Measurements from ENCODE around the gene SLC12A8.

The SLC12A8 gene

DNA sequence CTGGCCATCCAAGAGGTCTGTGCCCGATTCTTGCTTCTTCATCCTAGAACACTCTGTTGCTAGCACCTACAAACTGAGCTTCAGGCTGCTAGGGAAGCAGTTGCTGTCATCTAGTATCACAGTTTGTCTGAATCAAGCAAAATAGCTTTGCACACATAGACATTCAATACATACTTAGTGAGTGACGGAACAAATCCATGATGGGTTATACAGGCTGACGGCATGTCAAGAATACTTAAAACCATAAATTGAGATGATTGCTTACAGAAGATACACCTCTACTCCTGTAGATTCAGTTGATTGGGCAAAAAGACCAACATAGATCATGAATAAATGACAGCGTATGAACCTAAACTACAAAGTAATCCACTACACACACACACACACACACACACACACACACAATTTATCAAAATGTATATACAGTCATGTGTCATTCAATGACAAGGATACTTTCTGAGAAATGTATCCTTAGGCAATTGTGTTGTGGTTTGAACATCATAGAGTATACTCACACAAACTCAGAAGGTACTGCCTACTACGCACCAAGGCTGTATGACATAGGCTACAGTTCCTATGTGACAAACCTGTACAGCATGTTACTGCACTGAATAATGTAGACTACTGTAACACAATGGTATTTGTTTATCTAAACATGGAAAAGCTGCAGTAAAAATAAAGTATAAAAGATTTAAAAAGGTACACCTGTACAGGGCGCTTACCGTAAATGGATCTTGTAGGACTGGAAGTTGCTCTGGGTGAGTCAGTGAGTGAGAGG, 142.4 kb downstream of the SLC12A8 start:
- DNase-seq, result no peak

DNA sequence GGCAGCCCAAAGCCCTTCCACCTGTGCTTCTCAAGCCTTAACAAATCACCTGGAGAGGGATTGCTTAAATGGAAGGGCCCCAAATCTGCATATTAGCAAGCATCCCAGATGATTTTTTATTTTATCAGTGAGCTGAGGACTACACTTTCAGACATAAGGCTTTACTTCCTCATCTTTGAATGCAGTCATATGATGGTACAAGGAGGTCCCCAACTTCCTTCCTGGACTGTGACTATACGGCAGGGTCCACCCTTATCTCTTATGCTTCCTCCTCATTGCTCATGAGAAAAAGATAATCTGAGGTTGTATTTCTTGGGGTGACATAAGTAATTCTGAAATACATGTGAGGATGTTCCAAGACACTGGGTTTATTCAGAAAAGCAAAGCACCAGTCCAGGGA, 143.1 kb downstream of the SLC12A8 start:
- no peak for DNase-seq

DNA sequence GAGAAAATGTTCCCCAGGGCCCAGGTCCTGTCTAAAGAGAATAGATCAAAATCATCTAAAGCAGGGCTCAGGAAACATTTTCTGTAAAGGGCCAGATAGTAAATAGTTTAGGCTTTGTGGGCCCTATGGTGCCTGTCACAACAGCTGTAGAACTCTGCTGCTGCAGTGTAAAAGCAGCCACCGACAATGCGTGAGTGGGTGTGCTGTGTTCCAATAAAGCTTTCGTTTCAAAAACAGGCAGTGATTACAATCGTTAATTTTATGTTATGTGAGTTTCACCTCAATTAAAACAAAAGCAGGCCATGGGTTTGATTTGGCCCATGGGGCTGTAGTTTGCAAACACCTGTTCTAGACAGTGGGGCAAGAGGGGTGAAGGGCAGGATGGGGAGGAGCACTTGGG, 144.3 kb downstream of the SLC12A8 start:
- DNase-seq, result no peak

DNA sequence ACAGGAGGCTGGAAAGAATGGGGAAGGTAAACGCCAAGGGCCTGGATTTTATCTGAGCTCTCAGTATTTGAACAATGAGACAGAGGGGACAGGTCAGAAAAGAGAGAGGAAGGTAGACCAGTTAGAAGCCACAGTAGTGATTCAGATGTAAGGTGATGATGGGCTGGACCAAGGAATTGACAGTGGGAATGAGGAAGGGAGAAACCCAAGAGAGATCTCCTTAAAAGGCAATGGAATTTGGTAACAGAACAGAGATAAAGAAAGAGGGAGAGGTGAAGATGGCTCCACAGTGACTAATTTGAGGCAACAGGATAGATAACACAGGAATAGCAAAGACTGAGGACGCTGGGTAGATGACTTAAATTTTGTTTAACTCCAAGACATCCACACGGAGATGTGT, 145.3 kb downstream of the SLC12A8 start:
- DNase-seq, result no peak

DNA sequence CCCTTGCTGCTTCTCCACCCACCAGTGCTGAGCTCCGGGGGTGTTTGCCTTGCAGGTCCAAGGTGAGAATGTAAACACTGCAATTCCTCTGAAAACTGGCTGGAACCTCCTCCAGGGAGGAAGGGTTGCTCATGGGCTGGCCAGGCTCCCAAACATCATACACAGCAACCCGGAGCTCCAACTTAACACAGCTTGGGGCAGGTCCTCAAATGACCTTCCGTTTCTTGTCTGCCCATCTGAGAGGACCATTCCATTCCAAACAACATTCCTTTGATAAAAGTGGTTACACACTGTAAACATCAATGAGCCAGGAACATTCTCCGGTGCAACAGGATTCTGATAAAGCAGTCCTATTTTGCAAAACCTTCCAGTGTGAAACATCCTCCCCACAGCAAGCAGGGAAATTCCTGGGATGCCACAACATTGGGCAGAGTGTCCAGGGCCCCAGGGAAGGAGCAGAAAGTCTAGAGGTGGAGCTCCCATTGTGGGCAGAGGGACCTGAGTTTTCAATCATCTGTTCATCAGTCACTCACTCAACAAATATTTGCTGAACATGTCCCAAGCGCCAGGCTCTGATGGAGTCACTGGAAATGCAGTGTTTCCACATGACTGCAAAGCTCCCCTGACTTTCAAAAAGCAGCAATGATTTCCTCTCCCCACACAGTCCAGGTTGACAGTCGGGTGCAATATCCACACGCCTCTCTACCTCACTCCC, 149.5 kb downstream of the SLC12A8 start:
- DNase-seq, result no peak

DNA sequence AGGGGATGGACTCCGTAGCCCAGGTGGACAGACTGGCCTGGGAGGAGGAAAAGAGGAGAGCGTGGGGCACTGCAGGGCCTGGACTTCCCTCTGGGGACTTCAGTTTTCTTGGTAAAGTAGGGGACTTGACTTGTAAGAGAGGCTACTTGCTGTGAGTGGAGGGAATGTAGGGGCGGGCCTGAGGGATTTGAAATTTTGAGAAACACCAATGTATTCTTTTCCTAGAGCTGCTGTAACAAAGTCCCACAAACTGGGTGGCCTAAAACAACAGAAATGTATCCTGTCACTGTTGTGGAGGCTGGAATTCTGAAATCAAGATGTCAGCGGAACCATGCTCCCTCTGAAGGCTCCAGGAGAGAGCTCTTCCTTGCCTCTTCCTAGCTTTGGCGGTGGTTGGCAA, 150.9 kb downstream of the SLC12A8 start:
- no peak for DNase-seq

DNA sequence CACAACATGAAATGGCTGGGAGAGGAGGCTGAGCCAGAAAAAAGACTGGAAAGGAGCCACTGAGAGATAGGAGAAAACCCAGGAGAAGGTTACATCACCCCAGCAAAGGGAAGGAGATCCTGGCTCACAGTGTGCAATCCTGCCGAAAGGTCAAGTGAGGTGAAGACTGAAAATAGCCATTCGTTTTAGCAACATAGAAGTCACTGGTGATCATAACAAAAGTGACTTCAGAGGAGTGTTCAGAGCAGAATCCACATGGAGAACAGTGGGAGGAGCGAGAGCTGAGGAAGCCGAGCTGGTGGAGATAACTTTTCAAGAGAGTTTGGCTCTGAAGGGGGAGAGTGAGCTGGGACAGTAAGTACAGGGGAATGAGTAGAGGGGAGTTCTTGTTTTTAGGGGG, 151.4 kb downstream of the SLC12A8 start:
- no peak for DNase-seq

DNA sequence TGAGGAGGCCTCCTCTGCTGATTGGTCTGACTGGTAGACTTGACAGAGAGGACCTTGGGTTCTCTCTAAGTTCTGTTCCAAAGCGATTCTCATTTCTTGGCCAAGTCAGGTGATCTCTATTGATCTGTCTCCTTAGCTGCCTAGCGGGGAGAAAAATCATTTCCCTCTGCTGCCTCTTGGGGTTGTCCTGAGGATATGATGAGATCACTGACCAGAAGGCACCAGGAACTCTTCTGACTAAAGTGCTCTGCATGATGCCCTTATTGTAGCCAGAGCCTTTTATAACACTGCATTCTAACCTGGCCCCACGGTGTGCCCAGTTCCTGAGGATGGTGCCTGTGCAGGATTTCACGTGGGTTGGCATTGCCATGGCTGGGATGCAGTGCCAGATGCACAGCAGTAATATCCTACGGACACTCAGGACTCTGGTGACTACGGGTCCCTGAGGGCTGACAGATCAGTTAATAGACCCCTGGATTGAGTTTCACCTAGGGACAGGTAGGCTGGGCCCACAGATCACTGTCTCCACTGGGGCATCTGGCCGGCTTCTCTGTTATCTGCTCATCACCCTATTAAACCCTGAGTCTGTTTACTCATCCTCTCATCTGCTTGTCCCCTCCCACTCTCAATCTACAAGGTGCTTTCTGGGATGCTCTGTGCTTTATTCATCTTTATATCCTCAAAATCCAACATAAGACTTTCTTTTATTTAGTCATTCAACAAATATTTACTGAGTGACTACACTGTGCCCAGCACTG, 152.9 kb downstream of the SLC12A8 start:
- DNase-seq, result no peak

DNA sequence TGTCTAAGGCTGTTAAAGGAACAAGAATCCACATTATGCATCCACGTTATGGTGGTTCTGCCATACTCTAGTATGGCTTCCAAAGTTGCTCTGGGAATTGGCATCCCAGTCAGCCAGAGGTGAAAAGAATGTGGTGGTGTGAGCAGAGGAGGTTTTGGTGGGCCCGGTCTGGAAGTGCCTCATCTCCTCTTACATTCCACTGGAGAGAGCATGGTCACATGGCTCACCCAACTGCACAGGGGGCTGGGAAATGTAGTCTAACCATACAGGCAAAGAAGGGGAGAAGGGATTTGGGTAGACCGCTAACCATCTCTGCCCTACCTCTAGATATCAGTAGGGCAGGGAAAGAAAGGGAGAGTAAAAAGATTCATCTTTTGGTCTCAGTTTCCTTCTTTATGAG, 153.6 kb downstream of the SLC12A8 start:
- no peak for DNase-seq

DNA sequence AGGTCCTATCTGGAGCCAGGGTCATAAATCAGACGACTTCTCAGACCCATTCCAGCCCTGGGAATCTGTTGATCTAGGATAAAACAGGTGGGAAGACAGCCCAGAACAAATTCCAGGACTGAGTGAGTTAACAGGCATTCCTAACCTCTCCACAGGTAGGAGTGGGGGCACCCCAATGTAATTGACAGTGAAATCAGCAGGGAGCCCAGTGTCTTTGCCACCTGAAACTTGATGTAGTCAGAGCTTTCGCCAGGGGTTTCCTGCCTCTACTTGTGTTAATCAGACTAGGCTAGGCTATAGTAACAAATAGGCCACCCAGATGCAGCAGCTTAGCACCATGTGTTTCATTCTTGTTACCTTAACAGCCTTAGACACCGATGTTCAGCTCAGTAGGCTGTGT, 154.0 kb downstream of the SLC12A8 start:
- DNase-seq, result no peak

DNA sequence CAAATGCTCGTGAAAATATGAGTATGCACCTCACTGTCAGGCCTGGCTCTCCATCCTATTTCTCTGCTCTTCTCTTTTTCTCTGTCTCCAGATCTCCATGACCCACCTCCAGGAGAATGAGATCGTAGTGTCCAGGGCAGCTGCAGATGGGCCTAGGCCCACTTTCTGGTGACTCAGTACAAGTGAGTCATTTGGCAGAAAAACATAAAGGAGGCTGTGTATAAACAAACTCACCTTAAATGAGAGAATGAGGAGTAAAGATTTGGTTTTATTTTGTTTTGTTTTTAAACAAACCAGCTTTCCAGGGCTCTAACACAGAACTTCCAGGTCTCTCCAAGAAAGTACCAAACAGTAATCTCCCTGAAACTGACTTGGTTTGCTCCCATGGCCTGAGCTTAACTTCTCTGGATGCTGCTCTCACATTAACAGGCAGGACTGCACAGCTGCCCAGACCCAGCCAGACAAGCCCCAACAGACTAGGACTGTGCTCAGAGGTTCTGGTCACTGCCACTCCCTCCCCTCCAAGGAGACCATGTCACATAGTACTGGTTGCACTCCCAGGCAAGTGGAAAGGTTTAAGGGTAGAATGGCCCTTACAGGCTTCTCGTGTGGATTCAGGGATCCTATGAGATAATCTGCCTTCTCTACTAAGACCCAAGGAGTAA, 155.2 kb downstream of the SLC12A8 start:
- no peak for DNase-seq

DNA sequence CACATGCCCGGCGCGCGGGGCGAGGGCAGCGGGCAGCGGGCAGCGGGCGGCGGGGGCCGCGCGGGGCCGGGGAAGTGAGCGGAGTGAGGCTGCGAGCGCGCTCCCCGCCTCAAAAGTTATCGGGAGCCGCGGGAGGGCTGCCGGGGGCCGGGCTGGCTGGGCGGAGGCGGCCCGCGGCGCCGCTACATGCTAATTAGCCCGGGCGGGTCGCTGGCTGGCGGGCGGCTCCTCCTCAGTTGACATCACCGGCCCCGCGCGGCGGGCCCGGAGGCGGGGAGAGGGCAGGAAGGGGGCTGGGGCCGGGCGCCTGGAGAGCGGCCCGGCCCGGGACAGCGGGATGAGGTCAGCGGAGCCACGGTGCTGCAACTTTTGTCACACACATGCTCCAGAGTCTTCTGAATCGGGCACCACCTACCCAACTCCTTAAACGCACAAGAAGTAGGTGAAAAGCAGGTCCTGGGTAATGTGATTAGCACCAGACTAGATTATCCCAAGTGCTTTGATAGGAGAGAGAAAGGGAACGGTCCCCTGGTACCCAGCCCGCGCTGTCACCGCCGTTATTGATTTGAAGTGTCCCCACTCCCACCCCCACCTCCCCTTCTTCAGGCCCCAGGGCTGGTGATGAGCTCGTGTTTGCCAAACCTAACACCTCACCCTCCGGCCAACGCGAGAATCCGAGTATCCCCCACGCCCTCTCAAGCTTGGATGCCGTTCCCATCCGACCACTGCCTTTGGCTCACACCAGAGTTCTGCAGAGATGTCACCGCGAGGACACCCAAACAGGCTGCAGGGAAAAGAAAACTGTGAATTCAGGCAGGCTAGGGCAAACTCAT, 156.4 kb downstream of the SLC12A8 start, which contains the start of gene HEG1:
Gene HEG1, minus strand, starts transcription at position 85 of the 833 bp plus-strand sequence. CDS start 107 bp downstream, outside the sequence.
- DNase-seq, result peak; percentile 59

DNA sequence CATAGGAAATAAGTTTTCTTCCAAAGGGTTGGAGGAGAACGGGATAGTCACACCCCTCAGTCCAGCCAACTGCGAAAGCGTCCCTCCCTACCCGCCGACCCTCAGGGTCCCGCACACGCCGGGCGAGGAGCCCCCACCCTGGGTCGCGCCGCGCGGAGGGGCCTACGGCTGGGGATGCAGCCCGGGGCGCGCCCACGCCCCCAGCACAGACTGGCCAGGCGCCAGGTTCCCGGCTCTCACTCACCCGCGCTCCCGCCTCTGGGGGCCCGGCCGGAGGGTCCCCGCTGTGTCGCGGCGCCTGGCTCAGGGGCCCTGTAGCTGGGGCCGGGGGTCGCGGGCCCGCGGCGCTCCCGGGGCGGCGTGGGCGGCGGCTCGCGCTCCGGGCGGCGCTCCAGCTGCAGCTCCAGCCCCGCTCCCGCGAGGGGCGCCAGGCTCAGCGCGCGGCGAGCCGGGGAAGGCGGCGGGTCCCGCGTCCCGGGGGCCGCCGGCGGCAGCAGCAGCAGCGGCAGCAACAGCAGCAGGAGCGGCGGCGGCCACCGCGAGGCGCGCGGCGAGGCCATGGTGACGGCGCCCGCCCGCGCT, 157.1 kb downstream of the SLC12A8 start:
- DNase-seq, result peak; percentile 40

DNA sequence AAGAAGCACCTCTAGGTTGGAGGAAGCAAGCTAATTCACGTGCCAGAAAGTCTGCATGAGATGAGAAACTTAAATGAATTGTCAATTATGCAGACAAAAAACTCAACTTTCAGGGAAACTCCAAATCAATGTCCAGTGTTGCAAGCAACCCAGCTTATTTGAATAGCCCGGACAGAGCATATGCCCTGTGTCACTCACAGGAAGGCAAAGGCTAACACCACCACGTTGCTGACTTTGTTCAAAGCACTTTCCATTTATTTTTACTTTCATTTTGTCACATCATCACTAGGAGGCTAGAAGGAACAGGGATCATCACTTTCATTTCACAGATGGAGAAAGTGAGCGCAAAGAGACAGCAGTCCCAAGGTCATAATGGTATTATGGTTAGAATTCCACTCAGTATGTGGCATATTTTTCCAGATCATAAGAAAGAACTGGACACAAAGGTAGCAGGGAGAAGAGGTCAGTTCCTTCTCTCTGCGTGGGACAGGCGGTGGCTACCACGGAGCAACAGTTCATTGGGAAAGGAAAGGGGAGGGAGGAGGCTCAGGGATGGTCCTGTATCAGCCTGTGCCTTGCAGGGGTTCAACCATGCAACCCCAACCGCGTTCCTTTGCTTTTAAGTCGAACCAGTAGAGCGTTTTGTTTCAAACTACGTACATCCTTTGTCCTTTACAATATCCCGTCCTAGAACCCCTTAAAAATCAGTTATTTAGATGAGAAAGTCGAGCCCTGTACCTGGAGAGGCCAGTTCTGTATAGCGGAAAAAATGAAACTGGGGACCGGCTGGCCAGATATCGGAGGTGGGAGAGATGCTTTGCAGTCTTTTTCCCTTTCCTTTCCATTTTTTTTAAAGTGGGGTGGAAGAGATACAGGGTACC, 157.9 kb downstream of the SLC12A8 start:
- DNase-seq, result no peak

DNA sequence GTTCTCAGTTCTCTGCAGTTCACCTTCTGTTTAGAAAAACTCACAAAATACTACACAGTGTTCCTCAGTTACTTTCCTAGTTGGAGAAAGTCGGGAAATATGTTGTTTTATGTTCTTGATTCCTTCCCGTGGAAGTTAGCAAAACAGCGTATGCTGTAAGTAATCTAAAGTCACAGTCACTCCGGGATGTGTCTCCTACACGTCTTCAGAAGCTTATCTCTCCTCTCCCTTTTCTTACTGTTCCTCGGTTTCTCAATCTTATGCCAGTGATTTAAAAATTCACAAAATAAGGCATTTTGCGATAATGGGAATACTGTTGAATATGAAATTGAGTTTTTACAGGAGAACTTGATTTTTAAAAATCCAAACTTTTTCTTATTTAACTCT, 158.5 kb downstream of the SLC12A8 start:
- no peak for DNase-seq

DNA sequence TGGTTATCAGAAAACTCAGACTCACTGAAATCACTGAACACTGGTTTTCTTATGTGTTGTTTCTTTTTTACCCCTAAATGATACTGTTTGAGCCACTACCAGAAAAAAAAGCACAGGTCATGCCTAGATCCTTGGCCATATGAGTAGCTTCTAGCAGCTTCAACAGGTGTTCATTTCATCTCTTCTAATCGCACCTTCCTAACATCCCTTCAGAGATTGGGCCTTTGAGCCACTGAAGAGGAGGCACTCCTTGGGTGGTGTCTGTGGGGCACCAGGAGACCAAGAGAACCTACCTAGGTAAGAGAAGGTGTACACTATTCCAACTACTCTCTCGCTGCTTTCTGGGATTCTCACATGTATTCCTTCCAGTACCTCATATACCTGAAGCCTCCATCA, 159.2 kb downstream of the SLC12A8 start:
- no peak for DNase-seq

DNA sequence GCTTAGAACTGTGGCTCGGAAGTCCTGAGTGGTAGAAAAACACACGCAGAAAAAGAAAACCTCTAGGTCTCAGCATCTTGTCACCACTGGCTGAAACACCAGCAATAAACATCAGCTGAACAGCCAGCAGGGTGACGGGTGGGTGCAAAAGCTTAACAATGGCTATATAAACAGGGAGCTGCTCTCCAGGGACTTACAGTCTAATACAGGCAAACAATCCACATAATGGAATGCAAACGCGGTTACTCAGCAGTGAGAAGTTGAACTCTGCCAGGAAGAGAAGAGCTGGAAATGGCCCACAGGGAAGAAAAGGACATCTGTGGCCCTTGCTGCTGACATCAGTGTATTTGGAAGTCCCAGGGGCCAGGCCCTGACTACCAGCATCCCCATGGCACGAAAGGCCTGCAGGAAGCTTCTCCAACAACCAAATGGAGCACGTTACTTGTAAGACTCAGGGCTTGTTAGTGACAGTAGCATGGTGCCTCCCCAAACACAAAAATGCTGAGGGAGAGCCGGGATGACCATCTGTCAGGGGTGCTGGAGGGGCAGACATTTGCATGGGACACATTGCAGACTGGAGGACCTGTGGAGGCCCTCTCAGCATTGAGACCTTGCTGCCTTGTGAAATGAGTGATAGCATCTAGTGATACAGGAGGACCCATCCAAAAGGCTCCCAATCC, 159.8 kb downstream of the SLC12A8 start:
- no peak for DNase-seq

DNA sequence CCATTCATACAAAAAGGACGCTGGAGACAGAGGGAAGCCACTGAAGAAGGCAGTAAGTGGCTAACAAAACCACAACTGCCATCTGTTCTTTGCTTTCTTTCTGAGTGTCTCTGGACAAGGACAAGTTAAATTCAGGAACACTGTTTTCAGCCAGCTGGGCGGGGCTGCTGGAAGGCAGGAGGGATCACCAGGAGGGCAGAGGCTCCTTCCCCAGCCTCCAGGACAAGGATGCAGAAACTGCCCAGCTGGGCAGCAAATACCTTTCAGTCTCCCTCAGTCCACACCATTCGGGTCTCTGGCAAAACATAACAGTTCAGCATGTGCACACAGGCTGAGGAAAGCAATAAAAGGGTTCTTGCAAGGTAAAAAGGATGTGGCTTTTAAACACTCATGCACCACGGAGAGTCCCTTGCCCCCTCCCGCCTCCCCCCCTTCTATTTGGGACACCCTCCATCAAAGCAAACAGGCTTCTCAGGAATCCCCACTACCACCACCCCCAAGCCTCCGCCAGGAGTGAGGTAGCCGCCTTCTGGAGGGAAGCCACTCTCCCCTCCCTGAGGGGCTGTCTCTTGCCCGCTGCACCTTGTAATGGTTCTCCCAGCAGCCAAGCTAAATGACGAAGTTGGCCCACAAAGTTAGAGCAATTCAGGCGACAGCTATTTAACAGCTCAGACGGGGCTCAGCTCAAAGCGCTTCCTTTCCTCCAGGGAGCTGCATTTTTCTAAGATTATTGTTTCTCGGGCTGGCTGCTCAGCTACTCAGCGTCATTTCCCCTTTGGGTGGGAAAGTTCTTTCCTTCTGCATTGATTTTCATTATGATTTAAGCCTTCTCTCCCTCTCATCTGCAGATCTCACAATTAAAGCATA, 160.6 kb downstream of the SLC12A8 start:
- peak; percentile 39 for DNase-seq

DNA sequence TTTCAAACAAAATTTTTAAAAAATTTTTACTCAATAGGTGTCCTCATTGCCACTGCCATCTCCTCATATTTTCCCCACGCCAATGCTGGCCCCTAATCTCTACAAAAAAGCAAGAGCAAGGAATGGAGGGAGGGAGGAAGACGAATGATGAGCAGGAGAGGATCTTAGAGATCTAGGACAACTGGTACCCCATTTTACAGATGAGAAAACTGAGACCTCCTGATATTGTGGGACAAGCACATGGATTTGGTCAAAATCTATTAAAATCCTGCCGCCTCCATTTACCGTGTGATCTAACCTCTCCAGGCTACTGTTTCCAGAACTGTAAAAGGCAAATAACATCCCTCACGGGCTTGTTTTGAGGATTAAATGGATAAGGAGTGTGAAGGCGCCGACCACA, 161.3 kb downstream of the SLC12A8 start:
- no peak for DNase-seq

Measured in NCI-H2171 (cell line).